HEK293 (cell line): Measurements from ENCODE around the gene NXN.
A peak's percentile ranks its signal among the peaks of the same experiment; 100 is the strongest.

Source experiments
- CTCF ChIA-PET: fragments of 350-600 bp; formaldehyde crosslinking; extraction: SDS; loops from one replicate; lab custom pipeline; 2021; ENCODE audit warnings: antibody characterized with exemption; lab: Yijun Ruan, JAX
- POLR2A ChIA-PET: fragments of 300-600 bp; formaldehyde crosslinking; extraction: SDS; loops from one replicate; lab custom pipeline; 2020; ENCODE audit warnings: antibody characterized with exemption, inconsistent platforms; lab: Yijun Ruan, JAX
- H3K27ac ChIP-seq: fragments of 200-500 bp; sonication (Bioruptor generic); 2 replicates; pipeline ENCODE4 v1.5.1; 2014; ENCODE audit warnings: low read depth, low read length, control low read depth, inconsistent platforms; ENCODE audit errors: extremely low read depth
- H3K36me3 ChIP-seq, 2 experiments: fragments of 200-500 bp in 1 of 2; sonication (Bioruptor generic) in 1 of 2; 1 replicate in 1 of 2; 2 replicates in 1 of 2; pipeline ENCODE4 v1.5.1; 2014 to 2017; ENCODE audit warnings: inconsistent platforms in 2 of 2, low read length in 2 of 2; ENCODE audit not compliant: control insufficient read depth in 2 of 2, insufficient read depth in 1 of 2
- H3K4me1 ChIP-seq: fragments of 200-500 bp; sonication (Bioruptor generic); 2 replicates; pipeline ENCODE4 v1.5.1; 2014; ENCODE audit warnings: mild to moderate bottlenecking, low read length, inconsistent platforms; ENCODE audit not compliant: control insufficient read depth, insufficient read depth
- H3K4me3 ChIP-seq: 2 replicates; pipeline ENCODE4 v1.5.1; 2011; ENCODE audit warnings: low read depth, mild to moderate bottlenecking, control low read depth, low read length, moderate library complexity
- H3K9me3 ChIP-seq: fragments of 200-500 bp; sonication (Bioruptor generic); 2 replicates; pipeline ENCODE4 v1.5.1; 2014; ENCODE audit warnings: low read depth, low read length, inconsistent platforms; ENCODE audit not compliant: control insufficient read depth, insufficient read depth
- GLIS1 ChIP-seq: fragments of 450-650 bp; formaldehyde crosslinking; IDR thresholded peaks from 2 replicates; pipeline ENCODE4 v1.5.1; 2016; ENCODE audit warnings: missing biosample characterization, missing genetic modification characterization
- HOXC10 ChIP-seq: sonication (generic); formaldehyde crosslinking; IDR thresholded peaks from 2 replicates; pipeline ENCODE4 v1.8.1; 2023; ENCODE audit warnings: mild to moderate bottlenecking, missing genetic modification reagents
- KLF9 ChIP-seq: fragments of 450-650 bp; formaldehyde crosslinking; IDR thresholded peaks from 2 replicates; pipeline ENCODE4 v1.5.1; 2016; ENCODE audit warnings: missing biosample characterization, missing genetic modification characterization, low read depth
- MYNN ChIP-seq: fragments of 450-650 bp; formaldehyde crosslinking; IDR thresholded peaks from 2 replicates; pipeline ENCODE4 v1.5.1; 2016; ENCODE audit warnings: missing biosample characterization, missing genetic modification characterization, borderline replicate concordance
- YY2 ChIP-seq: fragments of 450-650 bp; formaldehyde crosslinking; IDR thresholded peaks from 2 replicates; pipeline ENCODE4 v1.5.1; 2016; ENCODE audit warnings: missing biosample characterization, missing genetic modification characterization
- ZFP37 ChIP-seq: fragments of 450-650 bp; formaldehyde crosslinking; IDR thresholded peaks from 2 replicates; pipeline ENCODE4 v1.5.1; 2016; ENCODE audit warnings: missing biosample characterization, missing genetic modification characterization
- ZNF155 ChIP-seq: fragments of 450-650 bp; formaldehyde crosslinking; IDR thresholded peaks from 2 replicates; pipeline ENCODE4 v1.5.1; 2016; ENCODE audit warnings: missing biosample characterization, missing genetic modification characterization
- ZNF16 ChIP-seq: fragments of 450-650 bp; formaldehyde crosslinking; IDR thresholded peaks from 2 replicates; pipeline ENCODE4 v1.5.1; 2016; ENCODE audit warnings: low read depth, missing biosample characterization, missing genetic modification characterization
- ZNF175 ChIP-seq: fragments of 450-650 bp; formaldehyde crosslinking; IDR thresholded peaks from 2 replicates; pipeline ENCODE4 v1.5.1; 2016; ENCODE audit warnings: missing biosample characterization, missing genetic modification characterization
- ZNF221 ChIP-seq: fragments of 450-650 bp; formaldehyde crosslinking; IDR thresholded peaks from 2 replicates; pipeline ENCODE4 v1.5.1; 2017; ENCODE audit warnings: missing biosample characterization, missing genetic modification characterization, borderline replicate concordance
- ZNF266 ChIP-seq: fragments of 450-650 bp; formaldehyde crosslinking; IDR thresholded peaks from 2 replicates; pipeline ENCODE4 v1.5.1; 2016; ENCODE audit warnings: missing biosample characterization, missing genetic modification characterization, low read depth
- ZNF341 ChIP-seq: fragments of 450-650 bp; formaldehyde crosslinking; IDR thresholded peaks from 2 replicates; pipeline ENCODE4; 2016; ENCODE audit warnings: low read depth, missing biosample characterization, missing genetic modification characterization
- ZNF350 ChIP-seq: fragments of 450-650 bp; formaldehyde crosslinking; IDR thresholded peaks from 2 replicates; pipeline ENCODE4 v1.5.0; 2017; ENCODE audit warnings: missing biosample characterization, mild to moderate bottlenecking, missing genetic modification characterization
- ZNF394 ChIP-seq: fragments of 450-650 bp; formaldehyde crosslinking; IDR thresholded peaks from 2 replicates; pipeline ENCODE4 v1.5.1; 2016; ENCODE audit warnings: missing biosample characterization, missing genetic modification characterization, mild to moderate bottlenecking, moderate library complexity, borderline replicate concordance
- ZNF426 ChIP-seq: fragments of 450-650 bp; formaldehyde crosslinking; IDR thresholded peaks from 2 replicates; pipeline ENCODE4 v1.5.1; 2017; ENCODE audit warnings: missing biosample characterization, missing genetic modification characterization, mild to moderate bottlenecking, inconsistent platforms, moderate library complexity
- ZNF548 ChIP-seq: fragments of 450-650 bp; formaldehyde crosslinking; IDR thresholded peaks from 2 replicates; pipeline ENCODE4 v1.5.1; 2016; ENCODE audit warnings: missing biosample characterization, missing genetic modification characterization
- ZNF658 ChIP-seq: fragments of 450-650 bp; formaldehyde crosslinking; IDR thresholded peaks from 2 replicates; pipeline ENCODE4; 2016; ENCODE audit warnings: missing biosample characterization, missing genetic modification characterization
- ZNF670 ChIP-seq: fragments of 450-650 bp; formaldehyde crosslinking; IDR thresholded peaks from 2 replicates; pipeline ENCODE4 v1.5.1; 2016; ENCODE audit warnings: missing biosample characterization, missing genetic modification characterization, low read depth
- ZNF701 ChIP-seq: fragments of 450-650 bp; formaldehyde crosslinking; IDR thresholded peaks from 2 replicates; pipeline ENCODE4 v1.5.1; 2016; ENCODE audit warnings: missing biosample characterization, missing genetic modification characterization
- ZNF747 ChIP-seq: fragments of 450-650 bp; formaldehyde crosslinking; IDR thresholded peaks from 2 replicates; pipeline ENCODE4 v1.5.1; 2016; ENCODE audit warnings: missing biosample characterization, missing genetic modification characterization
- TF ChIP-seq, protein P1 (sequence below): fragments of 450-650 bp; formaldehyde crosslinking; IDR thresholded peaks from 2 replicates; pipeline ENCODE4 v1.5.1; 2016; ENCODE audit warnings: missing biosample characterization, missing genetic modification characterization
- TF ChIP-seq, protein P2 (sequence below): fragments of 450-650 bp; formaldehyde crosslinking; IDR thresholded peaks from 2 replicates; pipeline ENCODE4 v1.5.1; 2016; ENCODE audit warnings: missing biosample characterization, missing genetic modification characterization
- TF ChIP-seq, protein P3 (sequence below): fragments of 450-650 bp; formaldehyde crosslinking; IDR thresholded peaks from 2 replicates; pipeline ENCODE4 v1.5.1; 2017; ENCODE audit warnings: missing biosample characterization, mild to moderate bottlenecking, missing genetic modification characterization, moderate library complexity
- TF ChIP-seq, protein P4 (sequence below): fragments of 450-650 bp; formaldehyde crosslinking; IDR thresholded peaks from 2 replicates; pipeline ENCODE4 v1.5.1; 2017; ENCODE audit warnings: missing biosample characterization, missing genetic modification characterization
- TF ChIP-seq, protein P5 (sequence below): sonication (generic); formaldehyde crosslinking; IDR thresholded peaks from 2 replicates; pipeline ENCODE4 v1.8.1; 2022; ENCODE audit warnings: mild to moderate bottlenecking, moderate library complexity, missing genetic modification reagents

NXN gene

DNA sequence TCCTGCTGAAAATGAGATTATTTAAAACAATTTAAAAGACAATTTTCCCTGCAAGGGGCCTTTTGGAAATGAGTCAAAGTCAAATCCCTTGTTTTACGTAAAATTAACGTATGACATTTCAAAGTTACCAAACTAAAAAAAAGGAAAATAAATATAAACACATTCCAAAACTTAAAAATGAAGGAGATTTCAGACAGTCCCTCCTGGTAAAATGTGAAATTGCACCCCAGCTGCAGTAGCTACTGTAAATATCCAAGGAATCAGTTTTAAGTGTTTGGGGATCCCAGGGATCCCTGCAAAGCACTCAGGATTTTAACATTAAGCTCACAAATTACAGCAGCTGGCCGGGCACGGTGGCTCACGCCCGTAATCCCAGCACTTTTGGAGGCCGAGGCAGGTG lies 63.3 kb downstream of the NXN start:
- CTCF ChIA-PET, result interaction anchor here (0.6 to 1.8 kb wide), 4 partner anchors 12 to 80 kb away, joined by 3 to 4 read pairs (median 3); partner anchors contain the start of gene TIMM22
- TF ChIP-seq ZNF747, result no peak
- TF ChIP-seq ZNF350 (tag by site-specific recombination), result no peak
- no peak for TF ChIP-seq ZNF701
- TF ChIP-seq ZNF266 (tag by site-specific recombination), result no peak
- TF ChIP-seq KLF9 (tag by site-specific recombination), result no peak
- no peak for TF ChIP-seq YY2 (tag by site-specific recombination)
- no peak for TF ChIP-seq ZNF16 (tag by site-specific recombination)
- no peak for TF ChIP-seq MYNN (tag by site-specific recombination)
- TF ChIP-seq ZNF155 (tag by site-specific recombination), result no peak
- TF ChIP-seq, protein P1, sequence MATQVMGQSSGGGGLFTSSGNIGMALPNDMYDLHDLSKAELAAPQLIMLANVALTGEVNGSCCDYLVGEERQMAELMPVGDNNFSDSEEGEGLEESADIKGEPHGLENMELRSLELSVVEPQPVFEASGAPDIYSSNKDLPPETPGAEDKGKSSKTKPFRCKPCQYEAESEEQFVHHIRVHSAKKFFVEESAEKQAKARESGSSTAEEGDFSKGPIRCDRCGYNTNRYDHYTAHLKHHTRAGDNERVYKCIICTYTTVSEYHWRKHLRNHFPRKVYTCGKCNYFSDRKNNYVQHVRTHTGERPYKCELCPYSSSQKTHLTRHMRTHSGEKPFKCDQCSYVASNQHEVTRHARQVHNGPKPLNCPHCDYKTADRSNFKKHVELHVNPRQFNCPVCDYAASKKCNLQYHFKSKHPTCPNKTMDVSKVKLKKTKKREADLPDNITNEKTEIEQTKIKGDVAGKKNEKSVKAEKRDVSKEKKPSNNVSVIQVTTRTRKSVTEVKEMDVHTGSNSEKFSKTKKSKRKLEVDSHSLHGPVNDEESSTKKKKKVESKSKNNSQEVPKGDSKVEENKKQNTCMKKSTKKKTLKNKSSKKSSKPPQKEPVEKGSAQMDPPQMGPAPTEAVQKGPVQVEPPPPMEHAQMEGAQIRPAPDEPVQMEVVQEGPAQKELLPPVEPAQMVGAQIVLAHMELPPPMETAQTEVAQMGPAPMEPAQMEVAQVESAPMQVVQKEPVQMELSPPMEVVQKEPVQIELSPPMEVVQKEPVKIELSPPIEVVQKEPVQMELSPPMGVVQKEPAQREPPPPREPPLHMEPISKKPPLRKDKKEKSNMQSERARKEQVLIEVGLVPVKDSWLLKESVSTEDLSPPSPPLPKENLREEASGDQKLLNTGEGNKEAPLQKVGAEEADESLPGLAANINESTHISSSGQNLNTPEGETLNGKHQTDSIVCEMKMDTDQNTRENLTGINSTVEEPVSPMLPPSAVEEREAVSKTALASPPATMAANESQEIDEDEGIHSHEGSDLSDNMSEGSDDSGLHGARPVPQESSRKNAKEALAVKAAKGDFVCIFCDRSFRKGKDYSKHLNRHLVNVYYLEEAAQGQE (tag by site-specific recombination), result no peak
- no peak for TF ChIP-seq ZNF426
- TF ChIP-seq, protein P2, sequence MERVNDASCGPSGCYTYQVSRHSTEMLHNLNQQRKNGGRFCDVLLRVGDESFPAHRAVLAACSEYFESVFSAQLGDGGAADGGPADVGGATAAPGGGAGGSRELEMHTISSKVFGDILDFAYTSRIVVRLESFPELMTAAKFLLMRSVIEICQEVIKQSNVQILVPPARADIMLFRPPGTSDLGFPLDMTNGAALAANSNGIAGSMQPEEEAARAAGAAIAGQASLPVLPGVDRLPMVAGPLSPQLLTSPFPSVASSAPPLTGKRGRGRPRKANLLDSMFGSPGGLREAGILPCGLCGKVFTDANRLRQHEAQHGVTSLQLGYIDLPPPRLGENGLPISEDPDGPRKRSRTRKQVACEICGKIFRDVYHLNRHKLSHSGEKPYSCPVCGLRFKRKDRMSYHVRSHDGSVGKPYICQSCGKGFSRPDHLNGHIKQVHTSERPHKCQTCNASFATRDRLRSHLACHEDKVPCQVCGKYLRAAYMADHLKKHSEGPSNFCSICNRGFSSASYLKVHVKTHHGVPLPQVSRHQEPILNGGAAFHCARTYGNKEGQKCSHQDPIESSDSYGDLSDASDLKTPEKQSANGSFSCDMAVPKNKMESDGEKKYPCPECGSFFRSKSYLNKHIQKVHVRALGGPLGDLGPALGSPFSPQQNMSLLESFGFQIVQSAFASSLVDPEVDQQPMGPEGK, result no peak
- TF ChIP-seq ZNF221 (tag by site-specific recombination), result no peak
- no peaks in the 10 kb centered on the region; a peak in 1 of 3 replicates for H3K36me3 ChIP-seq
- no peak overlapping the region for H3K4me3 ChIP-seq
- peaks cover 14% of the 10 kb centered on the region for H3K4me1 ChIP-seq
- peak overlapping the region; percentile 74 for H3K27ac ChIP-seq
- H3K9me3 ChIP-seq, result no peaks in the 10 kb centered on the region
- POLR2A ChIA-PET, result no interaction called here

DNA sequence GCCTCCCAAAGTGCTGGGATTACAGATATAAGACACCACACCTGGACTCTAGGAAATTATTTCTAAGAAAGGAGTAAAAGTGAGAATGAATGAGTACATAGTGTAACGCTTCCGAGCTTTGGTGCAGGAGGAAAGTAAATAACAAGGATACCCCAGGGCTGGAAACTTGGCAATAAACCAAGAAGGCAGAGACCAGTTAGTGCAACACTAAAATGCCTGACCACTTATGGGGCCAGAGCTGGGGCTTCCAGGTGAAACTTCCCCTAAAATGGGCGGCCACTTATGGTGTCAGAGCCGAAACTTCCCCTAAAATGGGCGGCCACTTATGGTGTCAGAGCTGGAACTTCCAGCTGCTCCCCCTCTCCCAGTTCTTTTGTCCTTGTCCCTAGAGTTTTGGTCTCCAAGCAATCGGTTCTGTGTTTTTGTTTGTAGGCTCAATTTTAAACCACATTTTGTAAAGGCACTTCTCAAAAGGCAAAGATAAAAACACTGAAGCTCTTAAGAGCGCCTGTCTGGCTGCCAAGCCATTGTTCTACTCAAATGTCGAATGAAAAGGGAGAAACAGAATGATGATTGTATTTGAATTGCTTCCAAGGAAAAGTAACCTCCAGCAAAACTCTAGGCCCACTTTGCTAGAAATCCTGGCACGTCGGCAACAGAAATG lies 63.9 kb downstream of the NXN start:
- peak overlapping the region; percentile 74 for H3K27ac ChIP-seq
- CTCF ChIA-PET, result interaction anchor here (0.6 to 0.7 kb wide), 3 partner anchors 65 to 268 kb away, joined by 3 read pairs; no protein-coding TSS in a partner anchor
- H3K36me3 ChIP-seq, result no peaks in the 10 kb centered on the region; a peak in 1 of 3 replicates
- no peaks in the 10 kb centered on the region for H3K9me3 ChIP-seq
- POLR2A ChIA-PET, result interaction anchor here (1.0 kb wide), 2 partner anchors 9 to 64 kb away, joined by 3 to 5 read pairs; partner anchors contain the start of gene NXN
- no peak overlapping the region for H3K4me3 ChIP-seq
- peaks cover 14% of the 10 kb centered on the region for H3K4me1 ChIP-seq
- TF ChIP-seq GLIS1 (tag by site-specific recombination) (0 out of 2 replicates have a peak, but pooled peaks have one; percentile 25), ZNF394 (peak; percentile 33; the same call in 1 of the 2 replicates), ZFP37 (tag by site-specific recombination) (no peak), ZNF175 (tag by site-specific recombination) (no peak), ZNF658 (tag by site-specific recombination) (no peak), ZNF548 (tag by site-specific recombination) (no peak), HOXC10 (CRISPR knock-in tag) (no peak), ZNF341 (tag by site-specific recombination) (peak; percentile 48), ZNF670 (no peak)
- TF ChIP-seq, protein P3, sequence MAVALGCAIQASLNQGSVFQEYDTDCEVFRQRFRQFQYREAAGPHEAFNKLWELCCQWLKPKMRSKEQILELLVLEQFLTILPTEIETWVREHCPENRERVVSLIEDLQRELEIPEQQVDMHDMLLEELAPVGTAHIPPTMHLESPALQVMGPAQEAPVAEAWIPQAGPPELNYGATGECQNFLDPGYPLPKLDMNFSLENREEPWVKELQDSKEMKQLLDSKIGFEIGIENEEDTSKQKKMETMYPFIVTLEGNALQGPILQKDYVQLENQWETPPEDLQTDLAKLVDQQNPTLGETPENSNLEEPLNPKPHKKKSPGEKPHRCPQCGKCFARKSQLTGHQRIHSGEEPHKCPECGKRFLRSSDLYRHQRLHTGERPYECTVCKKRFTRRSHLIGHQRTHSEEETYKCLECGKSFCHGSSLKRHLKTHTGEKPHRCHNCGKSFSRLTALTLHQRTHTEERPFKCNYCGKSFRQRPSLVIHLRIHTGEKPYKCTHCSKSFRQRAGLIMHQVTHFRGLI (tag by site-specific recombination), result no peak
- TF ChIP-seq, protein P4, sequence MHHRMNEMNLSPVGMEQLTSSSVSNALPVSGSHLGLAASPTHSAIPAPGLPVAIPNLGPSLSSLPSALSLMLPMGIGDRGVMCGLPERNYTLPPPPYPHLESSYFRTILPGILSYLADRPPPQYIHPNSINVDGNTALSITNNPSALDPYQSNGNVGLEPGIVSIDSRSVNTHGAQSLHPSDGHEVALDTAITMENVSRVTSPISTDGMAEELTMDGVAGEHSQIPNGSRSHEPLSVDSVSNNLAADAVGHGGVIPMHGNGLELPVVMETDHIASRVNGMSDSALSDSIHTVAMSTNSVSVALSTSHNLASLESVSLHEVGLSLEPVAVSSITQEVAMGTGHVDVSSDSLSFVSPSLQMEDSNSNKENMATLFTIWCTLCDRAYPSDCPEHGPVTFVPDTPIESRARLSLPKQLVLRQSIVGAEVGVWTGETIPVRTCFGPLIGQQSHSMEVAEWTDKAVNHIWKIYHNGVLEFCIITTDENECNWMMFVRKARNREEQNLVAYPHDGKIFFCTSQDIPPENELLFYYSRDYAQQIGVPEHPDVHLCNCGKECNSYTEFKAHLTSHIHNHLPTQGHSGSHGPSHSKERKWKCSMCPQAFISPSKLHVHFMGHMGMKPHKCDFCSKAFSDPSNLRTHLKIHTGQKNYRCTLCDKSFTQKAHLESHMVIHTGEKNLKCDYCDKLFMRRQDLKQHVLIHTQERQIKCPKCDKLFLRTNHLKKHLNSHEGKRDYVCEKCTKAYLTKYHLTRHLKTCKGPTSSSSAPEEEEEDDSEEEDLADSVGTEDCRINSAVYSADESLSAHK, result peak; percentile 34; the same call in 1 of the 2 replicates
- TF ChIP-seq, protein P5, sequence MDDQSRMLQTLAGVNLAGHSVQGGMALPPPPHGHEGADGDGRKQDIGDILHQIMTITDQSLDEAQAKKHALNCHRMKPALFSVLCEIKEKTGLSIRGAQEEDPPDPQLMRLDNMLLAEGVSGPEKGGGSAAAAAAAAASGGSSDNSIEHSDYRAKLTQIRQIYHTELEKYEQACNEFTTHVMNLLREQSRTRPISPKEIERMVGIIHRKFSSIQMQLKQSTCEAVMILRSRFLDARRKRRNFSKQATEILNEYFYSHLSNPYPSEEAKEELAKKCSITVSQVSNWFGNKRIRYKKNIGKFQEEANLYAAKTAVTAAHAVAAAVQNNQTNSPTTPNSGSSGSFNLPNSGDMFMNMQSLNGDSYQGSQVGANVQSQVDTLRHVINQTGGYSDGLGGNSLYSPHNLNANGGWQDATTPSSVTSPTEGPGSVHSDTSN (CRISPR knock-in tag), result no peak
